H1 (cell line): ENCODE results near the gene SLC39A13. TPM values are rescaled to one million over a fixed set of nuclear protein-coding genes. Genes with fewer than 3 reads are reported as not detected.

Experiments
- CTCF ChIA-PET: fragments of 300-600 bp; sonication (Branson Sonifier 250); formaldehyde crosslinking; loops from one replicate; lab custom pipeline; 2021; ENCODE audit not compliant: partially characterized antibody; lab: Charles Lee
- POLR2A ChIA-PET: fragments of 300-600 bp; sonication (Branson Sonifier 250); formaldehyde crosslinking; loops from one replicate; lab custom pipeline; 2021; ENCODE audit warnings: inconsistent platforms; ENCODE audit not compliant: partially characterized antibody; lab: Charles Lee
- DNase-seq, 2 experiments: peaks; one replicate each; pipeline versions ENCODE4 v3.0.0 to v3.0.0-alpha.2; 2010 to 2022; ENCODE audit warnings: low spot score in 2 of 2, low read depth in 1 of 2, mixed read lengths in 1 of 2
- FAIRE-seq: peaks from 2 replicates; lab custom pipeline; 2011; peaks lifted over from hg19 to GRCh38; lab: Jason Lieb, UNC
- H2AFZ ChIP-seq: 2 replicates; pipeline ENCODE4 v1.8.1; 2012; ENCODE audit warnings: low read length, inconsistent platforms
- H2AK5ac ChIP-seq: 2 replicates; pipeline ENCODE4 v1.6.1; 2013; ENCODE audit warnings: low read depth, low read length
- H2BK120ac ChIP-seq: replicated peaks from 2 replicates; pipeline ENCODE3; 2013; ENCODE audit warnings: low read depth, low read length, inconsistent platforms
- H2BK12ac ChIP-seq: 2 replicates; pipeline ENCODE4 v1.6.1; 2013; ENCODE audit warnings: low read depth, low read length
- H2BK15ac ChIP-seq: 2 replicates; pipeline ENCODE4 v1.6.1; 2013; ENCODE audit warnings: low read length
- H2BK20ac ChIP-seq: 2 replicates; pipeline ENCODE4 v1.6.1; 2013; ENCODE audit warnings: low read length
- H2BK5ac ChIP-seq: 2 replicates; pipeline ENCODE4 v1.6.1; 2013; ENCODE audit warnings: low read depth, low read length
- H3K14ac ChIP-seq: 2 replicates; pipeline ENCODE4 v1.6.1; 2013; ENCODE audit warnings: inconsistent platforms; ENCODE audit not compliant: insufficient read length
- H3K18ac ChIP-seq: 2 replicates; pipeline ENCODE4 v1.6.1; 2013; ENCODE audit warnings: low read length; ENCODE audit errors: extremely low read depth
- H3K23ac ChIP-seq: 2 replicates; pipeline ENCODE4 v1.6.1; 2013; ENCODE audit warnings: inconsistent platforms; ENCODE audit not compliant: insufficient read length
- H3K23me2 ChIP-seq: 2 replicates; pipeline ENCODE4 v1.6.1; 2013; ENCODE audit warnings: low read depth, low read length
- H3K27ac ChIP-seq: 2 replicates; pipeline ENCODE4 v1.6.1; 2011; ENCODE audit warnings: low read depth, low read length, inconsistent platforms
- H3K27me3 ChIP-seq, 4 experiments: replicated peaks in 1 of 4; 1 replicate in 1 of 4; 2 replicates in 3 of 4; pipeline versions ENCODE4 v1.6.1 to v1.8.1; 2011 to 2013; ENCODE audit warnings: low read length in 3 of 4, mild to moderate bottlenecking in 3 of 4, inconsistent platforms in 2 of 4, mixed read lengths in 2 of 4, moderate library complexity in 1 of 4; ENCODE audit not compliant: control insufficient read depth in 3 of 4, insufficient read depth in 3 of 4; ENCODE audit errors: extremely low read depth in 1 of 4
- H3K36me3 ChIP-seq, 4 experiments: 2 replicates each; pipeline versions ENCODE4 v1.6.1 to v1.8.1; 2011 to 2013; ENCODE audit warnings: mild to moderate bottlenecking in 4 of 4, low read length in 3 of 4, moderate library complexity in 2 of 4, control low read depth in 1 of 4, inconsistent platforms in 1 of 4; ENCODE audit not compliant: insufficient read depth in 4 of 4, control insufficient read depth in 2 of 4
- H3K4ac ChIP-seq: replicated peaks from 2 replicates; pipeline ENCODE3; 2013; ENCODE audit warnings: low read length, low read depth, mixed read lengths, inconsistent platforms; ENCODE audit not compliant: insufficient read length
- H3K4me1 ChIP-seq, 4 experiments: replicated peaks in 1 of 4; 1 replicate in 1 of 4; 2 replicates in 3 of 4; pipeline versions ENCODE4 v1.6.1 to v1.8.1; 2011 to 2013; ENCODE audit warnings: low read length in 3 of 4, inconsistent platforms in 2 of 4, mixed read lengths in 1 of 4; ENCODE audit not compliant: insufficient read depth in 4 of 4, control insufficient read depth in 3 of 4
- H3K4me2 ChIP-seq, 2 experiments: 2 replicates each; pipeline versions ENCODE4 v1.6.1 to v1.8.1; 2011 to 2013; ENCODE audit warnings: low read depth in 2 of 2, low read length in 2 of 2, control low read depth in 1 of 2, inconsistent platforms in 1 of 2, mild to moderate bottlenecking in 1 of 2; ENCODE audit not compliant: insufficient read depth in 1 of 2
- H3K4me3 ChIP-seq, 4 experiments: fragments of 200-600, 300-600 bp in 1 of 4; sonication (generic), shearing (Covaris generic), sonication (Bioruptor Twin) in 1 of 4; 2 replicates each; pipeline versions ENCODE4 v1.5.1 to v1.8.1; 2011 to 2016; ENCODE audit warnings: low read length in 4 of 4, low read depth in 3 of 4, control low read depth in 2 of 4, inconsistent platforms in 2 of 4, mild to moderate bottlenecking in 2 of 4, mixed read lengths in 1 of 4, moderate library complexity in 1 of 4; ENCODE audit not compliant: insufficient read depth in 2 of 4; ENCODE audit errors: extremely low read depth in 1 of 4
- H3K56ac ChIP-seq: replicated peaks from 2 replicates; pipeline ENCODE3; 2013; ENCODE audit warnings: low read depth, mild to moderate bottlenecking, mixed read lengths, low read length, inconsistent platforms; ENCODE audit not compliant: insufficient read length
- H3K79me1 ChIP-seq: 2 replicates; pipeline ENCODE4 v1.6.1; 2013; ENCODE audit warnings: low read depth, low read length, control low read depth
- H3K79me2 ChIP-seq, 2 experiments: 2 replicates each; pipeline versions ENCODE4 v1.6.1 to v1.8.1; 2012 to 2013; ENCODE audit warnings: low read length in 2 of 2, mild to moderate bottlenecking in 2 of 2, inconsistent platforms in 1 of 2; ENCODE audit not compliant: insufficient read depth in 2 of 2, control insufficient read depth in 1 of 2
- H3K9ac ChIP-seq, 4 experiments: replicated peaks in 1 of 4; 1 replicate in 1 of 4; 2 replicates in 3 of 4; pipeline versions ENCODE4 v1.6.1 to v1.8.1; 2011 to 2013; ENCODE audit warnings: low read depth in 3 of 4, low read length in 3 of 4, control low read depth in 2 of 4, mild to moderate bottlenecking in 2 of 4, moderate library complexity in 2 of 4, inconsistent platforms in 1 of 4; ENCODE audit errors: extremely low read depth in 1 of 4
- H3K9me3 ChIP-seq, 2 experiments: 2 replicates each; pipeline versions ENCODE4 v1.6.1 to v1.8.1; 2012 to 2013; ENCODE audit warnings: mild to moderate bottlenecking in 2 of 2, moderate library complexity in 2 of 2, control low read depth in 1 of 2, inconsistent platforms in 1 of 2, low read depth in 1 of 2, low read length in 1 of 2, mixed read lengths in 1 of 2; ENCODE audit not compliant: insufficient read depth in 2 of 2
- H4K20me1 ChIP-seq, 2 experiments: replicated peaks in 1 of 2; 2 replicates each; pipeline versions ENCODE3 to v1.8.1; 2011 to 2013; ENCODE audit warnings: inconsistent platforms in 2 of 2, low read length in 2 of 2, mild to moderate bottlenecking in 1 of 2; ENCODE audit not compliant: insufficient read depth in 2 of 2, control insufficient read depth in 1 of 2
- H4K5ac ChIP-seq: 2 replicates; pipeline ENCODE4 v1.6.1; 2013; ENCODE audit warnings: low read length, low read depth, mixed read lengths, inconsistent platforms; ENCODE audit not compliant: insufficient read length
- H4K8ac ChIP-seq: 2 replicates; pipeline ENCODE4 v1.8.0; 2013; ENCODE audit warnings: mild to moderate bottlenecking, moderate library complexity, low read length, inconsistent platforms; ENCODE audit not compliant: insufficient read depth; ENCODE audit errors: extremely low read depth
- H4K91ac ChIP-seq: replicated peaks from 2 replicates; pipeline ENCODE3; 2013; ENCODE audit warnings: low read length, mixed read lengths, inconsistent platforms; ENCODE audit not compliant: insufficient read length
- POU5F1 ChIP-seq: IDR thresholded peaks from 2 replicates; pipeline ENCODE4 v1.6.1; 2011; ENCODE audit warnings: low read depth, mild to moderate bottlenecking, low read length, moderate library complexity
- SUZ12 ChIP-seq: fragments of 200-600 bp; sonication (generic); IDR thresholded peaks from 2 replicates; pipeline ENCODE4 v1.6.1; 2012; ENCODE audit warnings: mild to moderate bottlenecking, inconsistent platforms, low read length, moderate library complexity, mixed read lengths
- WGBS, 2 experiments: shearing (Covaris generic) in 1 of 2; methylation state at CpG; one replicate each; pipeline versions ENCODE4 v1.1.6 to v1.1.7; 2013 to 2015; ENCODE audit warnings: low lambda C conversion rate in 2 of 2, mixed read lengths in 2 of 2, inconsistent platforms in 1 of 2, low coverage in 1 of 2, missing lambda C conversion rate in 1 of 2; ENCODE audit not compliant: insufficient replicate concordance in 2 of 2, insufficient coverage in 1 of 2, insufficient read length in 1 of 2; ENCODE audit errors: extremely low coverage in 1 of 2, missing lambda C conversion rate in 1 of 2; 5-methylcytosine and 5-hydroxymethylcytosine counted together
- polyA plus RNA-seq, 7 experiments: library from polyadenylated mRNA; depleted of rRNA in 3 of 7; stranded (reverse) in 5 of 7; unstranded in 2 of 7; fragments of >200 nt in 5 of 7; fragments of 200-250 nt in 2 of 7; gene quantifications; 1 replicate in 5 of 7; 2 replicates in 1 of 7; 4 replicates in 1 of 7; pipeline versions ENCODE4 v1.2.1 to v1.2.3, GENCODE V29; 2011 to 2013; ENCODE audit warnings: missing spikeins in 2 of 7, mixed read lengths in 2 of 7
- total RNA-seq: library from RNA; stranded (reverse); fragmentation: NEBNext Ultra II Directional; extraction: Animal tissue kit (Norgen Biotek cat#: 25700); gene quantifications from 2 replicates; pipeline ENCODE4 v1.2.1, GENCODE V29; 2021

The SLC39A13 gene
- total and polyA plus RNA-seq, 2 of the 8 experiments (the other 6 are each of a cell fraction or from before 2014, with no cell fraction given): 23.2 to 30.0 TPM

DNA sequence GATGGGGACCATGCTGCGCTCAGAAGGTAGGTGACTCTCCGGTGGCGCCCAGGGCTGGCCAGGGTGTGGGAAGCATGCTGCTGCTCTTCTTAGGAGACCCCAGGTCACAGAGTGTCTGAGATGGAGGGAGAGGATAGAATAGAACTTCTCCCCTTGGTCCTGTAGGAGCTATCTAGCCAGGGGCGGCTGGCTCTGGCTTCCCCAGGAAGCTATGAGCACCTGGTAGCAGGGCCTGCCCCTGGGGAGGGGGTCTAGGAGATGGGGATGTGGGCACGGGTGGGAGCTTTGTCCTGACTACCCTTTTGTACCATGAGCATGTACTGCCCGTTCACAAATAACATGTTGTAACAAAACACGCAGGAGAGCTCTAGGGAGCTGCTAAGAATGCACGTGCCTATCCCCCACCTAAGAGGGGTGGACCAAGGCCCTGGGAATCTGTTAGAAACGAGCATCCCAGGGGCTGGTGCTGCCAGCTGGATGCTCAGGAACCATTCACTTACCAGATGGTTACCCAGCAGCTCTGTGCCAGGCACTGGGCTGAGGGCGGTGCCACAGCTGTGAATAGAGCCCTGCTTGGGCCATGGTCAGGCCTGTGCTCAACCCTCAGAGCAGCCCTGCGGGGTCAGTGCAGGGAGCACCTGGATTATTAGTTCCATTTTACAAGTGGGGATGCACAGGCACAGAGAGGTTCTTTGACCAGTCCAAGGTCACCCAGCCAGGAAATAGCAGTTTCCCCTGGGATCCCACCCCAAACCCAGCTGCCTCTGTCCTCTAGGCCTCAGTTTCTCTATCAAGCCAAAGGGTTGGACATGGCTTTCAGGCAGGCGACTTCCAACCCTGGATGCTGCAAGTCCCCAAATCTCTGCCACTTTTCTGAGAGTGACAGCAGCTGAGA lies 2.2 kb downstream of the SLC39A13 start:
- FAIRE-seq (no peak), DNase-seq (no peak)
- ChIA-PET POLR2A (interaction anchor here (0.8 to 12.8 kb wide), 7 partner anchors 7 to 351 kb away, joined by 3 to 140 read pairs (median 4); partner anchors contain the start of genes MTCH2 and PSMC3), CTCF (interaction anchor here (0.7 to 6.2 kb wide), 20 partner anchors 15 to 196 kb away, joined by 3 to 59 read pairs (median 3); partner anchors contain the start of genes DDB2 and PSMC3)
- Histone ChIP-seq H3K27me3 (no peaks in the 10 kb centered on the region), H3K23ac (no peak overlapping the region), H3K4me3 (no peak overlapping the region), H3K27ac (no peak overlapping the region), H4K8ac (no peak overlapping the region), H2AFZ (no peak overlapping the region), H3K36me3 (peaks cover 0 to 2% (median 0%) of the 10 kb centered on the region in 4 experiments; a peak in 2 of 8 replicates), H3K18ac (no peak overlapping the region), H2BK5ac (no peak overlapping the region), H3K9me3 (no peaks in the 10 kb centered on the region), H2BK15ac (no peak overlapping the region), H2BK12ac (no peak overlapping the region), H3K23me2 (peaks cover 11% of the 10 kb centered on the region), H4K5ac (no peak overlapping the region), H3K4me2 (no peak overlapping the region), H3K4ac (no peak overlapping the region), H2AK5ac (no peak overlapping the region), H4K20me1 (peaks cover 0 to 6% of the 10 kb centered on the region in 2 experiments), H3K9ac (no peak overlapping the region), H3K79me1 (no peaks in the 10 kb centered on the region), H4K91ac (no peak overlapping the region), H2BK120ac (no peak overlapping the region), H3K79me2 (no peaks in the 10 kb centered on the region; a peak in 1 of 4 replicates), H2BK20ac (no peak overlapping the region), H3K56ac (no peak overlapping the region), H3K14ac (no peak overlapping the region), H3K4me1 (peaks cover 5 to 13% (median 9%) of the 10 kb centered on the region in 4 experiments)
- WGBS, 2 experiments: 90% methylated on average over 12 of the region's 12 CpGs; no CpG with 5 or more reads in 1 of the 2 experiments
- TF ChIP-seq SUZ12 (no peak), POU5F1 (no peak)
